Thyroid gland (tissue), 4 donors: ENCODE measurements around the gene MAP1B. TPM values are rescaled to one million over a fixed set of nuclear protein-coding genes. Genes with fewer than 3 reads are reported as not detected.

ENCODE experiments used
- DNase-seq, 2 donors: peaks; one replicate each; pipeline ENCODE4 v3.0.0-alpha.2; 2019
- H3K27ac ChIP-seq, 3 donors: fragments of 200-600 bp; sonication (generic); 1 replicate in 2 of 3; 2 replicates in 1 of 3; pipeline ENCODE4 v1.5.1; 2016 to 2019; ENCODE audit warnings: mild to moderate bottlenecking in 1 of 3, moderate library complexity in 1 of 3
- H3K27me3 ChIP-seq: fragments of 200-600 bp; sonication (generic); one replicate; pipeline ENCODE4 v1.5.1; 2019
- H3K36me3 ChIP-seq, 2 donors: fragments of 200-600 bp; sonication (generic); one replicate each; pipeline ENCODE4 v1.5.1; 2016 to 2019
- H3K4me1 ChIP-seq, 2 donors: fragments of 200-600 bp; sonication (generic); one replicate each; pipeline ENCODE4 v1.5.1; 2017 to 2019
- H3K4me3 ChIP-seq, 3 donors: fragments of 200-600 bp; sonication (generic); replicated peaks in 1 of 3; 1 replicate in 2 of 3; 2 replicates in 1 of 3; pipeline ENCODE4 v1.5.1; 2016; ENCODE audit warnings: mild to moderate bottlenecking in 1 of 3
- H3K9me3 ChIP-seq: fragments of 200-600 bp; sonication (generic); one replicate; pipeline ENCODE4 v1.5.1; 2017
- POLR2A ChIP-seq, 2 donors: fragments of 450-650 bp; IDR thresholded peaks; one replicate each; pipeline ENCODE4 v1.6.1; 2017; ENCODE audit warnings: antibody characterized with exemption in 2 of 2, mild to moderate bottlenecking in 2 of 2, moderate library complexity in 1 of 2
- WGBS, 2 donors: methylation state at CpG; one replicate each; pipeline ENCODE4 v1.1.5; 2017; 5-methylcytosine and 5-hydroxymethylcytosine counted together
- intact Hi-C: fragments of 100-400 bp; cut with DNase I; formaldehyde crosslinking; loops from one replicate; pipeline ENCODE4 v1.15.1; 2023
- total RNA-seq, 4 donors: library from RNA; depleted of rRNA; stranded (reverse); fragments of >200 nt; gene quantifications; one replicate each; pipeline ENCODE4 v1.2.3, GENCODE V29; 2016
- TF ChIP-seq, protein P1 (sequence below), 6 experiments: fragments of 200-600 bp in 3 of 6; fragments of 450-650 bp in 3 of 6; sonication (generic) in 3 of 6; IDR thresholded peaks; one replicate each; pipeline ENCODE4 v1.5.1; 2016 to 2019; ENCODE audit warnings: antibody characterized with exemption in 6 of 6, mild to moderate bottlenecking in 2 of 6, inconsistent platforms in 1 of 6, moderate library complexity in 1 of 6

The MAP1B gene
- total RNA-seq, 4 donors from 2014 or later = 40.3 to 94.9 (median 56.3) TPM

- intact Hi-C loops = no loop called here
- Histone ChIP-seq H3K4me3 (no peak overlapping the region), H3K9me3 (no peaks in the 10 kb centered on the region), H3K36me3 (no peaks in the 10 kb centered on the region), H3K27me3 (no peaks in the 10 kb centered on the region), H3K4me1 (no peaks in the 10 kb centered on the region), H3K27ac (no peak overlapping the region)
- WGBS, 2 donors = 88% methylated on average over 7 of the region's 7 CpGs
- TF ChIP-seq, protein P1, sequence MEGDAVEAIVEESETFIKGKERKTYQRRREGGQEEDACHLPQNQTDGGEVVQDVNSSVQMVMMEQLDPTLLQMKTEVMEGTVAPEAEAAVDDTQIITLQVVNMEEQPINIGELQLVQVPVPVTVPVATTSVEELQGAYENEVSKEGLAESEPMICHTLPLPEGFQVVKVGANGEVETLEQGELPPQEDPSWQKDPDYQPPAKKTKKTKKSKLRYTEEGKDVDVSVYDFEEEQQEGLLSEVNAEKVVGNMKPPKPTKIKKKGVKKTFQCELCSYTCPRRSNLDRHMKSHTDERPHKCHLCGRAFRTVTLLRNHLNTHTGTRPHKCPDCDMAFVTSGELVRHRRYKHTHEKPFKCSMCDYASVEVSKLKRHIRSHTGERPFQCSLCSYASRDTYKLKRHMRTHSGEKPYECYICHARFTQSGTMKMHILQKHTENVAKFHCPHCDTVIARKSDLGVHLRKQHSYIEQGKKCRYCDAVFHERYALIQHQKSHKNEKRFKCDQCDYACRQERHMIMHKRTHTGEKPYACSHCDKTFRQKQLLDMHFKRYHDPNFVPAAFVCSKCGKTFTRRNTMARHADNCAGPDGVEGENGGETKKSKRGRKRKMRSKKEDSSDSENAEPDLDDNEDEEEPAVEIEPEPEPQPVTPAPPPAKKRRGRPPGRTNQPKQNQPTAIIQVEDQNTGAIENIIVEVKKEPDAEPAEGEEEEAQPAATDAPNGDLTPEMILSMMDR (IDR thresholded peaks at IDR 0.05) = no peak
- no peak for TF ChIP-seq POLR2A (IDR thresholded peaks at IDR 0.05)
- DNase-seq = no peak
Measured at GRCh38 chr5:72182686-72183085, 75.4 kb downstream of the MAP1B start.

- intact Hi-C loops = no loop called here
- Histone ChIP-seq H3K9me3 (no peaks in the 10 kb centered on the region), H3K4me1 (no peaks in the 10 kb centered on the region), H3K27me3 (no peaks in the 10 kb centered on the region), H3K36me3 (no peaks in the 10 kb centered on the region), H3K27ac (no peak overlapping the region), H3K4me3 (no peak overlapping the region)
- WGBS, 2 donors = 82 to 84% methylated on average over 7 of the region's 7 CpGs
- DNase-seq = no peak
- TF ChIP-seq, protein P1 (IDR thresholded peaks at IDR 0.05) = no peak
- TF ChIP-seq POLR2A (IDR thresholded peaks at IDR 0.05) = no peak
Measured at GRCh38 chr5:72183101-72183520, 75.8 kb downstream of the MAP1B start.

- no peak for DNase-seq
- TF ChIP-seq POLR2A (IDR thresholded peaks at IDR 0.05) = no peak
- TF ChIP-seq, protein P1 (IDR thresholded peaks at IDR 0.05) = no peak
- Histone ChIP-seq H3K27me3 (no peaks in the 10 kb centered on the region), H3K4me3 (no peak overlapping the region), H3K9me3 (no peaks in the 10 kb centered on the region), H3K36me3 (no peaks in the 10 kb centered on the region), H3K4me1 (no peaks in the 10 kb centered on the region), H3K27ac (no peak overlapping the region)
- WGBS, 2 donors = 87 to 91% methylated on average over 3 of the region's 3 CpGs
- intact Hi-C loops = no loop called here
Measured at GRCh38 chr5:72184408-72184807, 77.1 kb downstream of the MAP1B start.

- intact Hi-C loops = no loop called here
- WGBS, 2 donors = 77 to 86% methylated on average over 10 of the region's 10 CpGs
- no peak overlapping the region for H3K27ac ChIP-seq
- H3K27me3 ChIP-seq = no peaks in the 10 kb centered on the region
- no peak overlapping the region for H3K4me3 ChIP-seq
- H3K36me3 ChIP-seq = no peaks in the 10 kb centered on the region
- no peaks in the 10 kb centered on the region for H3K9me3 ChIP-seq
- TF ChIP-seq, protein P1 (IDR thresholded peaks at IDR 0.05) = no peak
- no peak for TF ChIP-seq POLR2A (IDR thresholded peaks at IDR 0.05)
- no peaks in the 10 kb centered on the region for H3K4me1 ChIP-seq
- DNase-seq = no peak
Measured at GRCh38 chr5:72185496-72186329, 78.4 kb downstream of the MAP1B start.

GRCh38 chr5:72187388-72188075, 80.3 kb downstream of the MAP1B start:
- WGBS, 2 donors = 82 to 92% methylated on average over 5 of the region's 5 CpGs
- Histone ChIP-seq H3K27me3 (no peaks in the 10 kb centered on the region), H3K36me3 (no peaks in the 10 kb centered on the region), H3K27ac (no peak overlapping the region), H3K4me3 (no peak overlapping the region), H3K9me3 (no peaks in the 10 kb centered on the region), H3K4me1 (no peaks in the 10 kb centered on the region)
- DNase-seq = no peak
- intact Hi-C loops = no loop called here
- no peak for TF ChIP-seq POLR2A (IDR thresholded peaks at IDR 0.05)
- TF ChIP-seq, protein P1 (IDR thresholded peaks at IDR 0.05) = no peak
